Neural progenitor cell (in vitro differentiated cells): ENCODE measurements around the gene TYMP. TPM values are rescaled to one million over a fixed set of nuclear protein-coding genes. Genes with fewer than 3 reads are reported as not detected.

Experiments used
- DNase-seq: peaks from one replicate; pipeline ENCODE4 v3.0.0-alpha.2; 2016; ENCODE audit warnings: low spot score
- H2AFZ ChIP-seq: fragments of 200-600 bp; sonication (generic); replicated peaks from 2 replicates; pipeline ENCODE4 v1.6.1; 2016; ENCODE audit warnings: antibody characterized with exemption
- H3F3A ChIP-seq: fragments of 200-600 bp; sonication (generic); 2 replicates; pipeline ENCODE4 v1.6.1; 2016; ENCODE audit warnings: antibody characterized with exemption, low read depth
- H3K27ac ChIP-seq: fragments of 200-600 bp; sonication (generic); 2 replicates; pipeline ENCODE4 v1.5.1; 2016; ENCODE audit warnings: mild to moderate bottlenecking
- H3K27me3 ChIP-seq: fragments of 200-600 bp; sonication (generic); 2 replicates; pipeline ENCODE4 v1.6.1; 2016; ENCODE audit warnings: mild to moderate bottlenecking, moderate library complexity
- H3K36me3 ChIP-seq: fragments of 200-600 bp; sonication (generic); 2 replicates; pipeline ENCODE4 v1.5.1; 2016
- H3K4me1 ChIP-seq: fragments of 200-600 bp; sonication (generic); 2 replicates; pipeline ENCODE4 v1.6.1; 2016; ENCODE audit warnings: mixed run types
- H3K4me2 ChIP-seq: fragments of 200-600 bp; sonication (generic); 2 replicates; pipeline ENCODE4 v1.6.1; 2016
- H3K4me3 ChIP-seq: fragments of 200-600 bp; sonication (generic); 2 replicates; pipeline ENCODE4 v1.5.1; 2016
- H3K79me2 ChIP-seq: fragments of 200-600 bp; sonication (generic); 2 replicates; pipeline ENCODE4 v1.6.1; 2016; ENCODE audit warnings: low read depth
- H3K9ac ChIP-seq: fragments of 200-600 bp; sonication (generic); 2 replicates; pipeline ENCODE4 v1.6.1; 2016
- H3K9me3 ChIP-seq: fragments of 200-600 bp; sonication (generic); 2 replicates; pipeline ENCODE4 v1.5.1; 2016; ENCODE audit warnings: low read depth
- H4K20me1 ChIP-seq: fragments of 200-600 bp; sonication (generic); 2 replicates; pipeline ENCODE4 v1.6.1; 2016; ENCODE audit warnings: low read depth
- H3K27ac Mint-ChIP-seq: 3 replicates; pipeline ENCODE4 v1.8.0; 2021; ENCODE audit warnings: mixed read lengths
- H3K27me3 Mint-ChIP-seq: 2 replicates; pipeline ENCODE4 v1.8.0; 2022; ENCODE audit warnings: low read depth, mild to moderate bottlenecking, inconsistent platforms, moderate library complexity, mixed read lengths; ENCODE audit not compliant: insufficient read depth
- H3K36me3 Mint-ChIP-seq: 3 replicates; pipeline ENCODE4 v1.8.0; 2021; ENCODE audit warnings: mixed read lengths
- H3K4me1 Mint-ChIP-seq: 3 replicates; pipeline ENCODE4 v1.8.0; 2021; ENCODE audit warnings: mixed read lengths
- H3K4me3 Mint-ChIP-seq: 3 replicates; pipeline ENCODE4 v1.8.0; 2021; ENCODE audit warnings: mild to moderate bottlenecking, moderate library complexity, mixed read lengths
- H3K9me3 Mint-ChIP-seq: 3 replicates; pipeline ENCODE4 v1.8.0; 2020; ENCODE audit warnings: mixed read lengths
- CTCF ChIP-seq: fragments of 200-600 bp; sonication (generic); IDR thresholded peaks from 2 replicates; pipeline ENCODE4 v1.5.1; 2017; ENCODE audit warnings: antibody characterized with exemption, mild to moderate bottlenecking
- EZH2 ChIP-seq: fragments of 200-600 bp; sonication (generic); IDR thresholded peaks from 2 replicates; pipeline ENCODE4 v1.6.1; 2017; ENCODE audit warnings: antibody characterized with exemption, mild to moderate bottlenecking, moderate library complexity
- EZH2phosphoT487 ChIP-seq: fragments of 200-600 bp; sonication (generic); IDR thresholded peaks from 2 replicates; pipeline ENCODE4 v1.6.1; 2017; ENCODE audit warnings: antibody characterized with exemption
- total RNA-seq: library from RNA; depleted of rRNA; stranded (reverse); fragments of >200 nt; gene quantifications from 2 replicates; pipeline ENCODE4 v1.2.3, GENCODE V29; 2015; ENCODE audit warnings: low replicate concordance

The TYMP gene
- total RNA-seq, 1 donor from 2014 or later, result not detected

- Mint-ChIP-seq H3K27me3 (peaks cover 13% of the 10 kb centered on the region), H3K9me3 (no peaks in the 10 kb centered on the region), H3K4me1 (no peaks in the 10 kb centered on the region), H3K4me3 (no peak overlapping the region), H3K27ac (no peak overlapping the region), H3K36me3 (no peaks in the 10 kb centered on the region)
- no peaks in the 10 kb centered on the region for H4K20me1 ChIP-seq
- H3K9ac ChIP-seq, result no peak overlapping the region
- no peak overlapping the region for H3K4me3 ChIP-seq
- no peak for DNase-seq
- H3K36me3 ChIP-seq, result no peaks in the 10 kb centered on the region
- H3K4me2 ChIP-seq, result no peak overlapping the region
- no peak for TF ChIP-seq CTCF
- no peak for TF ChIP-seq EZH2phosphoT487
- TF ChIP-seq EZH2, result no peak
- no peaks in the 10 kb centered on the region for H3K79me2 ChIP-seq
- H3K9me3 ChIP-seq, result no peaks in the 10 kb centered on the region
- no peak overlapping the region for H2AFZ ChIP-seq
- H3K4me1 ChIP-seq, result no peaks in the 10 kb centered on the region
- H3K27ac ChIP-seq, result no peak overlapping the region
- peaks cover 5% of the 10 kb centered on the region for H3K27me3 ChIP-seq
- peaks cover 4% of the 10 kb centered on the region for H3F3A ChIP-seq
Measured at GRCh38 chr22:50556703-50557102, 26.9 kb upstream of the TYMP start.

GRCh38 chr22:50553310-50553709 is 23.5 kb upstream of the TYMP start:
- no peaks in the 10 kb centered on the region for H3K4me1 Mint-ChIP-seq
- Histone ChIP-seq H2AFZ (no peak overlapping the region), H3K4me1 (no peaks in the 10 kb centered on the region), H3K27ac (no peak overlapping the region), H3K4me3 (no peak overlapping the region), H3K79me2 (no peaks in the 10 kb centered on the region), H3K36me3 (no peaks in the 10 kb centered on the region), H3K27me3 (no peaks in the 10 kb centered on the region), H3K9ac (no peak overlapping the region), H4K20me1 (no peaks in the 10 kb centered on the region), H3F3A (no peaks in the 10 kb centered on the region), H3K9me3 (no peaks in the 10 kb centered on the region), H3K4me2 (no peak overlapping the region)
- no peak overlapping the region for H3K4me3 Mint-ChIP-seq
- no peak overlapping the region for H3K27ac Mint-ChIP-seq
- no peaks in the 10 kb centered on the region for H3K36me3 Mint-ChIP-seq
- no peak for TF ChIP-seq EZH2
- no peak for TF ChIP-seq EZH2phosphoT487
- no peak for TF ChIP-seq CTCF
- no peaks in the 10 kb centered on the region for H3K9me3 Mint-ChIP-seq
- H3K27me3 Mint-ChIP-seq, result peaks cover 6% of the 10 kb centered on the region
- DNase-seq, result no peak

GRCh38 chr22:50551160-50551752 is 21.4 kb upstream of the TYMP start:
- Histone ChIP-seq H3K79me2 (no peaks in the 10 kb centered on the region), H3K4me2 (no peak overlapping the region), H3F3A (no peaks in the 10 kb centered on the region), H2AFZ (no peak overlapping the region), H3K9me3 (no peaks in the 10 kb centered on the region), H3K9ac (no peak overlapping the region), H3K4me3 (no peak overlapping the region), H4K20me1 (no peaks in the 10 kb centered on the region), H3K4me1 (no peaks in the 10 kb centered on the region), H3K27me3 (no peaks in the 10 kb centered on the region), H3K27ac (no peak overlapping the region), H3K36me3 (no peaks in the 10 kb centered on the region)
- H3K4me3 Mint-ChIP-seq, result no peak overlapping the region
- TF ChIP-seq EZH2phosphoT487 (no peak), CTCF (no peak)
- peaks cover 3% of the 10 kb centered on the region for H3K27me3 Mint-ChIP-seq
- no peaks in the 10 kb centered on the region for H3K9me3 Mint-ChIP-seq
- DNase-seq, result no peak
- no peaks in the 10 kb centered on the region for H3K4me1 Mint-ChIP-seq
- H3K36me3 Mint-ChIP-seq, result no peaks in the 10 kb centered on the region
- no peak overlapping the region for H3K27ac Mint-ChIP-seq
